Measurements from ENCODE around the gene HTR3E.
"Not testable (repeated sequence)": the region's sequence is repeated elsewhere in the genome, so short reads cannot be mapped to it uniquely, and the experiment has no call there.

GRCh38 chr3:184121031-184121430 lies 24.2 kb downstream of the HTR3E start:
- not testable (repeated sequence) for TF ChIP-seq CTCF (IDR thresholded peaks at IDR 0.05; ENCODE audit: low read length); EZH2 (optimal IDR thresholded peaks at IDR 0.05; ENCODE audit: low read depth, low read length)
